GM23248 (cell line): ENCODE measurements around the gene FMN2.

Experiments used
- EZH2 ChIP-seq: fragments of 200-600 bp; sonication (generic); IDR thresholded peaks from 2 replicates; pipeline ENCODE4 v1.6.1; 2018; ENCODE audit warnings: antibody characterized with exemption, mild to moderate bottlenecking; ENCODE audit not compliant: insufficient read depth, poor library complexity, severe bottlenecking
- EZH2phosphoT487 ChIP-seq: fragments of 200-600 bp; sonication (generic); IDR thresholded peaks from 2 replicates; pipeline ENCODE4 v1.6.1; 2018; ENCODE audit warnings: antibody characterized with exemption, moderate library complexity, mild to moderate bottlenecking, low read depth; ENCODE audit not compliant: insufficient read depth

- no peak for TF ChIP-seq EZH2
- TF ChIP-seq EZH2phosphoT487 = no peak
Observed at GRCh38 chr1:240271081-240271480, 179.4 kb downstream of the FMN2 start.
